Adipocyte (in vitro differentiated cells): Measurements from ENCODE around the gene ATRNL1.

Experiments used
- DNase-seq: peaks from one replicate; pipeline ENCODE4 v3.0.0-alpha.2; 2015; ENCODE audit warnings: low read depth
- H3K27me3 ChIP-seq: replicated peaks from 2 replicates; pipeline ENCODE4 v1.7.0; 2013; ENCODE audit warnings: mild to moderate bottlenecking, low read length, moderate library complexity; ENCODE audit not compliant: control insufficient read depth, insufficient read depth
- H3K36me3 ChIP-seq: 2 replicates; pipeline ENCODE4 v1.7.0; 2013; ENCODE audit warnings: low read length, mild to moderate bottlenecking, moderate library complexity; ENCODE audit not compliant: control insufficient read depth, insufficient read depth, severe bottlenecking
- H3K4me1 ChIP-seq: 2 replicates; pipeline ENCODE4 v1.7.0; 2013; ENCODE audit warnings: mild to moderate bottlenecking, low read length, moderate library complexity; ENCODE audit not compliant: control insufficient read depth, insufficient read depth
- H3K4me3 ChIP-seq: 2 replicates; pipeline ENCODE4 v1.7.0; 2013; ENCODE audit warnings: mild to moderate bottlenecking, low read length, moderate library complexity
- H3K9ac ChIP-seq: 2 replicates; pipeline ENCODE4 v1.7.0; 2013; ENCODE audit warnings: mild to moderate bottlenecking, low read length, moderate library complexity
- H3K9me3 ChIP-seq: 2 replicates; pipeline ENCODE4 v1.7.0; 2013; ENCODE audit warnings: mild to moderate bottlenecking, low read length, moderate library complexity; ENCODE audit not compliant: control insufficient read depth

The ATRNL1 gene

GRCh38 chr10:115628616-115629015, 535.5 kb downstream of the ATRNL1 start:
- no peak overlapping the region for H3K9ac ChIP-seq
- no peaks in the 10 kb centered on the region for H3K9me3 ChIP-seq
- H3K4me1 ChIP-seq = no peaks in the 10 kb centered on the region
- no peak overlapping the region for H3K4me3 ChIP-seq
- H3K27me3 ChIP-seq = no peaks in the 10 kb centered on the region
- no peaks in the 10 kb centered on the region for H3K36me3 ChIP-seq
- DNase-seq = no peak

- no peak for DNase-seq
- Histone ChIP-seq H3K36me3 (no peaks in the 10 kb centered on the region), H3K9me3 (no peaks in the 10 kb centered on the region), H3K27me3 (no peaks in the 10 kb centered on the region), H3K4me1 (no peaks in the 10 kb centered on the region), H3K9ac (no peak overlapping the region), H3K4me3 (no peak overlapping the region)
These were observed 545.1 kb downstream of the ATRNL1 start for GRCh38 chr10:115638246-115638645.

- H3K9ac ChIP-seq = no peak overlapping the region
- H3K4me1 ChIP-seq = no peaks in the 10 kb centered on the region
- no peaks in the 10 kb centered on the region for H3K9me3 ChIP-seq
- DNase-seq = no peak
- no peak overlapping the region for H3K4me3 ChIP-seq
- no peaks in the 10 kb centered on the region for H3K36me3 ChIP-seq
- H3K27me3 ChIP-seq = no peaks in the 10 kb centered on the region
These were observed 556.1 kb downstream of the ATRNL1 start for GRCh38 chr10:115649217-115649616.

- Histone ChIP-seq H3K9ac (no peak overlapping the region), H3K4me3 (no peak overlapping the region), H3K27me3 (no peaks in the 10 kb centered on the region), H3K9me3 (no peaks in the 10 kb centered on the region), H3K4me1 (no peaks in the 10 kb centered on the region), H3K36me3 (no peaks in the 10 kb centered on the region)
- no peak for DNase-seq
These were observed 560.3 kb downstream of the ATRNL1 start for GRCh38 chr10:115653473-115653872.

GRCh38 chr10:115654961-115655360, 561.8 kb downstream of the ATRNL1 start:
- no peak for DNase-seq
- Histone ChIP-seq H3K36me3 (no peaks in the 10 kb centered on the region), H3K9ac (no peak overlapping the region), H3K4me1 (no peaks in the 10 kb centered on the region), H3K9me3 (no peaks in the 10 kb centered on the region), H3K4me3 (no peak overlapping the region), H3K27me3 (no peaks in the 10 kb centered on the region)

GRCh38 chr10:115657161-115657860, 564.1 kb downstream of the ATRNL1 start:
- no peak for DNase-seq
- Histone ChIP-seq H3K36me3 (no peaks in the 10 kb centered on the region), H3K4me3 (no peak overlapping the region)

GRCh38 chr10:115659616-115660015, 566.5 kb downstream of the ATRNL1 start:
- H3K9me3 ChIP-seq = no peaks in the 10 kb centered on the region
- no peak overlapping the region for H3K9ac ChIP-seq
- no peaks in the 10 kb centered on the region for H3K36me3 ChIP-seq
- no peak overlapping the region for H3K4me3 ChIP-seq
- no peaks in the 10 kb centered on the region for H3K4me1 ChIP-seq
- peak; percentile 15 for DNase-seq
- no peaks in the 10 kb centered on the region for H3K27me3 ChIP-seq

More at GRCh38 chr10:115657161-115657860, 564.1 kb downstream of the ATRNL1 start:
- Histone ChIP-seq H3K9me3 (no peaks in the 10 kb centered on the region), H3K4me1 (no peaks in the 10 kb centered on the region), H3K9ac (no peak overlapping the region), H3K27me3 (no peaks in the 10 kb centered on the region)

GRCh38 chr10:115660391-115660790, 567.2 kb downstream of the ATRNL1 start:
- H3K9ac ChIP-seq = no peak overlapping the region
- no peaks in the 10 kb centered on the region for H3K4me1 ChIP-seq
- no peaks in the 10 kb centered on the region for H3K36me3 ChIP-seq
- H3K4me3 ChIP-seq = no peak overlapping the region
- no peaks in the 10 kb centered on the region for H3K27me3 ChIP-seq
- DNase-seq = no peak
- H3K9me3 ChIP-seq = no peaks in the 10 kb centered on the region

- Histone ChIP-seq H3K9me3 (no peaks in the 10 kb centered on the region), H3K36me3 (no peaks in the 10 kb centered on the region), H3K4me1 (no peaks in the 10 kb centered on the region), H3K9ac (no peak overlapping the region), H3K27me3 (no peaks in the 10 kb centered on the region), H3K4me3 (no peak overlapping the region)
- no peak for DNase-seq
These were observed 569.3 kb downstream of the ATRNL1 start for GRCh38 chr10:115662422-115662821.

GRCh38 chr10:115665549-115665948, 572.4 kb downstream of the ATRNL1 start:
- no peaks in the 10 kb centered on the region for H3K9me3 ChIP-seq
- H3K4me3 ChIP-seq = no peak overlapping the region
- no peaks in the 10 kb centered on the region for H3K4me1 ChIP-seq
- no peaks in the 10 kb centered on the region for H3K36me3 ChIP-seq
- DNase-seq = no peak
- no peaks in the 10 kb centered on the region for H3K27me3 ChIP-seq
- H3K9ac ChIP-seq = no peak overlapping the region

GRCh38 chr10:115674496-115674895, 581.3 kb downstream of the ATRNL1 start:
- peak; percentile 1 for DNase-seq
- H3K9me3 ChIP-seq = no peaks in the 10 kb centered on the region
- no peak overlapping the region for H3K9ac ChIP-seq
- H3K36me3 ChIP-seq = no peaks in the 10 kb centered on the region
- H3K4me3 ChIP-seq = no peak overlapping the region
- no peaks in the 10 kb centered on the region for H3K27me3 ChIP-seq
- H3K4me1 ChIP-seq = no peaks in the 10 kb centered on the region

GRCh38 chr10:115696747-115697146, 603.6 kb downstream of the ATRNL1 start:
- Histone ChIP-seq H3K36me3 (no peaks in the 10 kb centered on the region), H3K9ac (no peak overlapping the region), H3K27me3 (no peaks in the 10 kb centered on the region), H3K9me3 (no peaks in the 10 kb centered on the region), H3K4me3 (no peak overlapping the region), H3K4me1 (no peaks in the 10 kb centered on the region)
- no peak for DNase-seq
